Left renal pelvis (tissue), 4 donors: ENCODE results near the gene TPX2. TPM values are rescaled to one million over a fixed set of nuclear protein-coding genes. Genes with fewer than 3 reads are reported as not detected.
"Not testable (repeated sequence)": the region's sequence is repeated elsewhere in the genome, so short reads cannot be mapped to it uniquely, and the experiment has no call there.

Source experiments
- DNase-seq, 4 donors: peaks; one replicate each; pipeline ENCODE4 v3.0.0-alpha.2; 2013; ENCODE audit warnings: low read depth in 4 of 4, low spot score in 3 of 4
- polyA plus RNA-seq, 4 donors: library from polyadenylated mRNA; unstranded; fragments of 120-200 nt; gene quantifications; one replicate each; pipeline ENCODE4 v1.2.1, GENCODE V29; 2013; ENCODE audit not compliant: insufficient read length in 4 of 4

TPX2 gene
- polyA plus RNA-seq, 4 donors, result 45.4 to 54.6 (median 52.9) TPM

GRCh38 chr20:31809661-31810060 is 70.6 kb downstream of the TPX2 start:
- no peak for DNase-seq

DNA sequence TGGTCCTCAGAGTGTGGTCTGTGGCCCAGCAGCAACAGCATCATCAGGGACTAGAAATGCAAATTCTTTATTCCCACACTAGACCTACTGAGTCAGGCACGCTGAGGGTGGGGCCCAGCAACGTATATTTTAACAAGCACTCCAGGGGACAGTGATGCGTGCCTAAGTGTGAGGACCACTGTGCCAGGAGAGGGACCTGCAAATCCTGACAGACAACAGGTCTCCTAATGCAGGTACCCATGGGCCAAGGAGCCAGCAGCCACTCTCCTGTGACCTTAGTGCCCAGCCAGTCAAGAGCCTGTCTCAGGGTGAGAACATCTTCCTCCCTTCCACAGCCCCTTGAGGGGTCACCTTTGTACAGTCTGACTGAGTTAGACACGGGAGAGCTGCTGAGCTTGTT is 72.1 kb downstream of the TPX2 start:
- no peak for DNase-seq

DNA sequence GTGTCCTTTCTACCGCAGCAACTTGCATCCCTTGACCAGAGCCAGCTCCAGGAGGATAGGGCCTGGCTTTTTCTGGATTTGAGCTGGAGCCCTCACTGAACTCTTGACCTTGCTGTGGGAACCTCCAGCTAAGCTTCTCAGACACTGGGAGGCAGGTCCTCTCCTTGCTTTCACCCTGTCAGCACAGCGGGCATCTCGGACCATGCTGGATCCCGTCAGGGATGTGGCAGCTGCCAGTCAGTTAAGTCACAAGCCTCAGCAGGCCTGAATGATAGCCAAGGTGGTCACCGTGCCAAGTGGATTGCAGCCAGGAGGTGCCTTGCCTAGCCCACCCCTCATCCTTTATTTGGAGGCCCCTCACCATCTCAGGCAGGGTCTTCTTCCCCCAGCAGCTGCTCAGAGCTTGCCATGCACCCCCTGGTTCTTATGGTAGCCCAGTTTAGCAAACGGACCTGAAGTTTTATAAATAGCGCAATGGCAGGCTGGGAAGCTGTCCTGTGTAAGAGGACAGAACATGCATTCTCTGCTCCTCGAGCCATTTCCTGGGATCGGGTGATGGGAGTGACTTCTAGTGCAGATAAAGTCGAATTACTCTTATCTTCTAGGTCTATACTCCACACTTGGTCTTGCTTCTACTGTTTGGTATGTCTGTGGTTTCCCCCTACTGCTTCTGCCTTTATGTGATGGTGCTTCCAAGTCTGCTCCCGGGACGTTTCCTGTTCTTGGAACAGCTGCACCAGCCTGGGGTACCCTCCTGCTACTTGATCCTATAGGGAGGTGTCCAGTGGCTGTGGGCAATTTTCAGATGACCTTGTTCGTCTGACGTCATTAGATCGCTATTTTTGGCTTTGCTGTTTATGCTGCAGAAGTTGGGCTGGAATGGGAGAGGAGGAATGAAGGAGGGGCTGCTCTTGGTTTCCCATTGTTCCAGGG is 73.0 kb downstream of the TPX2 start:
- peak in 2 of 4 donors; percentile 31 to 40 for DNase-seq

GRCh38 chr20:31813611-31814010 is 74.5 kb downstream of the TPX2 start:
- no peak for DNase-seq

DNA sequence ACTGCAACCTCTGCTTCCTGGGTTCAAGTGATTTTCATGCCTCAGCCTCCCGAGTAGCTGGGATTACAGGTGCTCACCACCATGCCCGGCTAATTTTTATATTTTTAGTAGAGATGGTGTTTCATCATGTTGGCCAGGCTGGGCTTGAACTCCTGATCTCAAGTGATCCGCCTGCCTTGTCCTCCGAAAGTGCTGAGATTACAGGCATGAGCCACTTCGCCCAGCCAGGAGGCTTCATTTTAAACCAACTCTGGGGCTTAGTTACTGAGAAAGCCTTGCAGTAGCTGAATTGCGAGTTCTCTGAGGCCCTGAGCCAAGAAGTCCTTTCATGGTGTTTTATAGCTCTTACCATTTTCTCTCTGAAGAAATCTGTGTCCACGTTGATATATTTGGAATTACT is 75.1 kb downstream of the TPX2 start:
- not testable (repeated sequence) for DNase-seq

GRCh38 chr20:31815408-31816188 is 76.5 kb downstream of the TPX2 start:
- no peak for DNase-seq

DNA sequence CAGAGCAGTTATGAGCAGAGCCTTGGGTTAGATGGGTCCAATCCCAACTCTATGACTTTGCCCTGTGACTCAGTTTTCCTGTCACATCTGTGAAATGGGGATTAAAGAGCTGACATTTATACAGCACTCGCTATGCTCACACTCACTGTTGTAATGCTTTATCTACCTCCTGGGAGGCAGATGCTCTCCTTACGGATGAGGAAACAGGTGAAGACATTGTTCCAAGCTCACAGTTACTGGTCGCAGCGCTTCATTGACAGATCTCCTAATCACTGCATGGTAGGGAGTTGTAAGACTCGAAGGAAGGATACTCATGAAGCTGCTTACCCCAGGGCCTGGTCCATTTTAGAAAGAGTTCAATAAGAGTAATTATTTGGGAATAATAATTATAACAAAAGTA is 77.1 kb downstream of the TPX2 start:
- no peak for DNase-seq

- no peak for DNase-seq
Measured at GRCh38 chr20:31817461-31817860, 78.4 kb downstream of the TPX2 start.

DNA sequence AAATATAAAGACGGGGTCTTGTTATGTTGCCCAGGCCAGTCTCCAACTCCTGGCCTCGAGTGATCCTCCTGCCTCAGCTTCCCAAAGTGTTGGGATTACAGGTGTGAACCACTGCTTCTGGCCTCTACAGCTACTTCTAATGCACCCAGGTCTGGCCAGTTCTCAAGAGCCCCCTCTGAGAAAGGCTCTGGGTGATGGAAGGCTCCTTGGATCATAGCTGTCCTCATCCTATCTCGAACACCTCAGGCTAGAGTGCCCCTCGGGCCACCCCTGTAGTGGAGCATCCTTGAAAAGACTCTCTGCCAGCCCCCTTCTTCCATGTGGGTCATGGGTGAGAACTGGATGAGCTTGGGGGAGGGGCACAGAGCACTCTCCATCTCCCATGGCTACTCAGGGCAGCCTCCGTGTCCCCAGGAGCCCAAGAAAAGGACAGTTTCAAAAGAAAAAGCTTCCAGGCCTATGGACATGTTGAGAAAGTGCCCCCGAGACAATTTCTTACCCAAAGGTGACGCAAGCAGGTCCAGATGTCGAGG is 79.4 kb downstream of the TPX2 start:
- no peak for DNase-seq

DNA sequence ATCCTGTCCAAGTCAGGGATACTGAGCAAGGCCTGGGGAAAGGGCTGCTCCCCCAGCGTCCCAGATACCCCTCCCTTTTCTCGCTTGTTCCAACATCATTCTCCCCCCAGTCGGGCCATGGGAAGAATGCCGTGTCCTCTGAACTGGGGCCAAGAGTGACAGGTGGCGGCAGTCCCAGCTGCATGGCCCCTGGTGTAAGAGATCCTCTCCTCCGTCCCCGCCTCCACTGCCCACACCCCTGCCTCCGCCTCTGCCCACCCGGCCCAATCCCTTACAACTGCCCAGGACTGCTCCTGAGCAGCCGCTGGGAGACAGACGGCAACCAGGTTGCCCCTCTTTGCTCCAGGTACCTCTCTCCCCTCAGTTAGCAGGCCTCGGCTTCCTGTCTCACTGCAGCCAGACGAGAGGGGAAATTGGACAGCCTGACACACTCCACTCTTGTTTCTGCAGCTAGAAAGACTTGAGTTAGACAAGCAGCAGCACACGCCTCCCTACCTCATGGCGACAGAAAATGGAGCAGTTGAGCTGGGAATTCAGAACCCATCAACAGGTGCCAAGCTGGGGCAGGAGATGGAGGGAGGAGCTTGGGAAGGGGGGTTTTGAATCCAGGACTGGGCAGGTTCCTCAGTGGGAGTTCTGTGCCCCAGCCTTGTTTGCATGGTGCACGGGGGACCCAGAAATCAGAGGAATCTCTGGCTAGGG is 80.1 kb downstream of the TPX2 start, which contains the start of gene MYLK2:
MYLK2 (plus strand) TSS at position 274 of the 702 bp plus-strand sequence; CDS start at position 499, 225 bp downstream.
- DNase-seq, result no peak

- DNase-seq, result no peak
Measured at GRCh38 chr20:31820228-31820627, 81.1 kb downstream of the TPX2 start.

DNA sequence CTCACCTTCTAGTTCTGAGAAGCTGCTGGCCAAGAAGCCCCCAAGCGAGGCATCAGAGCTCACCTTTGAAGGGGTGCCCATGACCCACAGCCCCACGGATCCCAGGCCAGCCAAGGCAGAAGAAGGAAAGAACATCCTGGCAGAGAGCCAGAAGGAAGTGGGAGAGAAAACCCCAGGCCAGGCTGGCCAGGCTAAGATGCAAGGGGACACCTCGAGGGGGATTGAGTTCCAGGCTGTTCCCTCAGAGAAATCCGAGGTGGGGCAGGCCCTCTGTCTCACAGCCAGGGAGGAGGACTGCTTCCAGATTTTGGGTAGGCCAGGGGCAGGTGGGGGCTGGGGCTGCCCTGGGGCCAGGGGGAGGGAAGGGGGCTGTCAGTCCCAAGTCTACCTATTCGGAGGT is 82.3 kb downstream of the TPX2 start:
- no peak for DNase-seq

- peak; percentile 47 to 78 (median 62) for DNase-seq
Measured at GRCh38 chr20:31822421-31823330, 83.6 kb downstream of the TPX2 start.

DNA sequence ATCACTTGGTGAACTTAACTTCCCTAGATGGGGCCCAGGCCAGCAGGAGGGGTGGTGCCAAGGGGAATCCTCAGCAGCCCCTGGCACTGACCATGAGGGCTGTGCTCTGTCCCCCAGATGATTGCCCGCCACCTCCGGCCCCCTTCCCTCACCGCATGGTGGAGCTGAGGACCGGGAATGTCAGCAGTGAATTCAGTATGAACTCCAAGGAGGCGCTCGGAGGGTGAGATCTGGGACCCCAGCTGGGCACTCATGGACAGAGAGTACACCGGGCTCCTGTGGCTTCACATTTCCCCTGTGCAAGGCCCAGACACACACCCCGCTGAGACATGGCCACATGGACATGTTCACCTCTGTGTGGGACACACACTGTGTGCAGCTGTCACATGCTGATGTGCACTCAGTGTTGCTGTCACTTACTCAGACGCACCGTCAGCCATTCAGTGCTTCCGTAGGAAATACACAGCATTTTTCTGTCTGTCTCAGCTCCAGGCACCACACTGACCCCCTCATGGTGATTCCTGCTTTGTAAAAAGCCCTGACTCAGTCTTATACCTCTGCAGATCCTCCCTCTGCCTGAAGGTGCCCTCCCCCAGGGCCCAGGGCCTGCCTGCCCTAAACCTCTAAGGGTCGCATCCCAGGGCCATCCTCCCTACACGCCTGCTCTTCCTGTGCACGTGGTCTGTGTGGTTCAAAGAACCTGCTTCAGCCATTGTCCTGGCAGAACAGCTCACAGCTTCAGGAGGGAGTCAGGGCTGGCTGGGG is 84.5 kb downstream of the TPX2 start:
- DNase-seq, result no peak

GRCh38 chr20:31824125-31824485 is 85.0 kb downstream of the TPX2 start:
- DNase-seq, result no peak

DNA sequence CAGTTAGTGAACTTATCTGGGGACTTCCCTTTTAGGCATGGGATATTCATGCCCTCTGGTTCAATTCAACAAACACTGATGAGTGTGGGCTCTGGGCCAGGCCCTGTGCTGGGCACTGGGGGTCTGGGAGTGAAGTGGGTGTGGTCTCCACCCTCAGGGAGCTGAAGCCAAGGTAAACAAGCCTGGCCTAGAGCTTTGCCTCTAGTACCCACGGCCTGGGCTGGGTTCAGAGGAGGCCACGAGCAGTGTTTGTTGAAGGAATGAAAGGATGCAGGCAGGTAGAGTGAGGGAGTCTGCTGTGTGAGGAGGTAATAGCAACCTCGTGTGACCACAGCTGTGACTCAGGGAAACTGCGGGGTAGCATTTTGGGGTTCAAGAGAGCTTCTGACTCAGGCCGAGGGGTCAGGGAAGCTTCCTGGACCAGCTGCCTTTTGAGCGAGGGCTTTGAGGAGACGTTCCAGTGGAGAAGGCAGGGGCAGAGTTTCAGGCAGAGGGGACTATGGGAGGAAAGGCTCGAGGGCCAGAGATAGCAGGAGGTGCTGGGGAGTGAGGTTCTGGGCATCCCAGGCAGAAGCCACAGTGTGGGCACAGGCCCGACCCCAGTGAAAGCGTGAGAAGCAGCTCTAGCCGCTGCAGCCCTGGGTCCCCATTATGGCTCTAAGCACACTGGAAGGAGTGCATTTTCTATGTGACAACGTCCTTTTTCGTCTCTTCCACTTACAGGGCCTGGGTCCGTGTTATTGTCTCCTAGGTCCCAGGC is 85.6 kb downstream of the TPX2 start:
- no peak for DNase-seq

GRCh38 chr20:31826074-31826473 is 87.0 kb downstream of the TPX2 start:
- DNase-seq, result no peak

DNA sequence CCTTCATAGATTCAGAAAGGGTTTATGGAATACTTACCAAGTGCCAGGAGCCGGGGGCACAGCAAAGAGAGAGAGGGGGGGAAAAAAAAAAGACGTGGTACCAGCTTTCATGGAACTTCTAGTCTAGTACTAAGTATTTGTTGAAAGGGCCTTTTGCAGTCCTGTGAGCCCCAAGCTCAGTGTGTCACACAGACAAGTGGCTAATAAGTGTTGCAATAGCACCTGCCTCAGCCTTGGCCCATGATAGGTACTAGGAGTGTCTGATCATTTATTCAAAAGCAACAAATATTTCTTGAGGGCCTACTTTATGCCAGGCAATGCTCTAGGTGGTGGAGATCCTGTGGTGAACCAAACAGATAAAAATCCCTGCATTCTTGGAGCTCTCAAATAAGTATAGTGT is 88.0 kb downstream of the TPX2 start:
- DNase-seq, result no peak
